Stimulated activated CD8-positive, alpha-beta memory T cell treated with anti-CD3 and anti-CD28 coated beads, Interleukin-7, amount 100 ng/mL, for 4 hours (primary cell): Measurements from ENCODE around the gene HIRA.
A peak's percentile ranks its signal among the peaks of the same experiment; 100 is the strongest.
"Not testable (repeated sequence)": the region's sequence is repeated elsewhere in the genome, so short reads cannot be mapped to it uniquely, and the experiment has no call there.

Source experiments
- DNase-seq, 2 donors: peaks; one replicate each; pipeline ENCODE4 v3.0.0-alpha.2; 2020; ENCODE audit warnings: low read depth in 2 of 2

HIRA gene

DNA sequence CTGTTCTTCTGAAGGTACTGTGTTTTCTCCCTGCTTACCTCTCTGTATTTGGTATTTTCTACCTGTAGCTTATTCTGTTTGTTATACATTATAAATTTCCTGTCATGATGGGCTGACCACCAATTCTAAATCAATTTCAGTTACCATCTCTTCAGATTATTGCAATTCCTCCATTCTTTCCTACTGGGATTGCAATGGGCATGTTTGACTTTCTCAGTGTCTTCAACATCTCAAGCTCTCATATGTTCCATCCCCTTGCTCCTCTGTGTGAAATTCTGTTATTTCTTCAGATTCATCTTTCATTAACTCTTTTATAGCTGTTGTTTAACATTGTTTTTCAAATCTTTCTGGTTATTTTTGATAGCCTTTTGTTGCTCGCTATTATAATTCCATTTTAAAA, 31.5 kb upstream of the HIRA start:
- no peak for DNase-seq

- DNase-seq = no peak
Observed at GRCh38 chr22:19461506-19461905, 30.0 kb upstream of the HIRA start.

GRCh38 chr22:19460036-19460435, 28.5 kb upstream of the HIRA start:
- no peak for DNase-seq

DNA sequence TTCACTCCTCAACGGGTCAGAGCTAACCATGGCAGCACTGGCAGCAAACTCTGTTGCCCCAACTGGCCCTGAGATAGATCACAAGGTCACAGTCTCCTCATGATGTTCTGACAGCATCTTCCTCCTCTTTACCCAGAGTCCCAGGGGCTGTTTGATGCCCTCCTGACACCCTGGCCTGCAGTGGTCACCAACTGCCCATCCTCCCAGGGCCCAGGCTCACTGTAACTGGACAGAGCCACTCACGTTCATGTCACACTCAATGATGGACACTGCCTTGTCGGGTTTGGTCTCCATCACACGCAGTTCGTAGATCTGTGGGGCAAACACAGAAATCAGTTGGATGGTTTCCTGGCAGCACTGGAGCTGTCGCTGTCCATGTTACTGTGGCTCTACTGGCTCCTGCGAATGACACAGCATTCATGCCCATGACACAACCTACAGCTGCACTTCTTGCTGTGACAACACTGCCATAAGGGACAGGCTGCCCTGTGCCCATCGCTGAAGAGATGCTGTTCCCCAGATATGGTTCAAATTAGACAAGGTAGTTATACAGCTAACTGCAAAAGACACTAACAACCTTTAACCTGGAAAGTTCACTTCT, 26.4 kb upstream of the HIRA start:
- DNase-seq = no peak

DNA sequence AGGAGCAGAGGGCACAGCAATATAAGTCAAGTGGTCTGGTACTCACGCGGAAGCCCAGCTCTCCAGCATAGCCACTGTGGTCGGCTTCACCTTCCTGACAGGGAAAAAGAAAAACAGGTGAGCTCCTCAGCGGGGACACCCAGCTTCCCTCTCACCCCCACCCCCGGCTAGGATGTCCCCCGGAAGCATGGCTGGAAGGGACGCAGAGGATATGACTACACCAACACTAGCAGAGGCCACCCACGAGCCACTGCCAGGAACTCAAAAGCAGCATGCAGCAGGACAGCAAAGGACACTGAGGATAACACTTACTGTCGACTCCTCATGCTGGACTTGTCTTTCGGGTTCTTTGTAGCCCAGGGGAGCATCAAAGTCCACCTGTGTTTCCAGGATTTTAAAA, 25.0 kb upstream of the HIRA start:
- no peak for DNase-seq

DNA sequence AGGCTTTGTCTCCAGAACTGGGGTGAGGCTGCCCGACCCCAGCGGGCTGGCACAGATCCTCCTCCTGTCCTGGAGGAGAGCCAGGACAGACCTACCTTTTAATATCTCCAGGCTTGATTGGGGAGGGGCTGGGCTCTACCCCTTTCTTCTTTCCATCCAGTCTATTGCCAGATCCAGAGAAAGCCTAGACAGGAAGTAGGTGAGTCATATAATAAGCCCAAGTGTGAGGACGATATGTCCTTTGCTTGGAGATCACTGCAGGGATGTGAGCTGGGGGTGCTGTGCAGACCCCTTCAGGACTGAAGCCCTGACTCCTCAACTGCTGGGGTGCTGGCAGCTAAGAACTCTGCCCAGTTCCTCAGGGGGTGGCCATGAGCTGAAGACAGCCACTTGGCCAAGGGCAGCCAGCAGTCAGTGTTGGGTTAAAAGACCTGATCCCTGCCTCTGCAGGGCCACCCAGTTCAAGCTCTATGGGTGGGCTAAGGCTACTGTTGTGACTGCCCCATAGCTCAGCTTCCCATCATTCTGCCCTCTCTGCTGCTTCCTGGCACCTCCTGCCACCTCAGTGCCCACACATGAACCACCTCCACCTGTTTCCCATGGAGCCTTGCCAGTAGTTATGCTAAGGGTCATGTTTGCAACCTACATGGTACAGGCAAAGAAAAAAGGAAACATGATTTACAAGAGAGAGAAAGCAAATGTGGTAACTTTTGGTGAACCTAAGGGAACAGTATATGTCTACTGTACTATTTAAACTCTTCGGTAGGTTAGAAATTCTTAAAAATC, 24.2 kb upstream of the HIRA start:
- no peak for DNase-seq

DNA sequence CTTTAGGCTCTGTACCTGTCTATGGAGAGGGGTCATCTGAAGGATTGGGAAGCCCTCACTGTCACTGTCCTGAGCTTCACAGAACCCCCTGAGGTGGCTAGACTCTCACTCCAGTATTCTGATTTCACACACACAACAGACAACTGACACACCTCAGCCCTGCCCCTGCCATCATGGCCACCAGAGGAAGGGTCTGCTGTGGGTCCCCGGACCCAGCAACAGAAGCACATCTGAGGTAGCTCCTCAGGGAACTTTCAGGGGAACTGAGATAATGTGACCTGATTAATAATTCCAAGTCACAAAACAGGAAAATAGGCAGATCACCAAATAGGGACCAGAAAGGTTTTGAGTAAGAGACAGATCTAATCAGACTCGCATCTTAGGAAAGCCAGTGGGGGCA, 23.5 kb upstream of the HIRA start:
- no peak for DNase-seq

DNA sequence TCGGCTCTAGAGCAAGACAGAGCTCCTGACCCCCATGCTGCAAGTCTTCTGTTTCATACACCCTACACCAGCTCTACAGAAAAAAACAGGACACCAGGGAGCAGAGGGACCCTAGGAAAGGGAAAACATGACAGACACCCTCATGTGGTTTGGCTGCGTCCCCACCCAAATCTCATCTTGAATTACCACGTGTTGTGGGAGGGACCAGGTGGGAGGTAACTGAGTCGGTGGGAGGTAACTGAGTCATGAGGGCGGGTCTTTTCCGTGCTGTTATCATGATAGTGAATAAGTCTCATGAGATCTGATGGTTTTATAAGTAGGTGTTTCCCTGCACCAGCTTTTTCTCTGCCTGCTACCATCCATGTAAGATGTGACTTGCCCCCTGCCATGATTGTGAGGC, 22.6 kb upstream of the HIRA start:
- no peak for DNase-seq

GRCh38 chr22:19453718-19454117, 22.2 kb upstream of the HIRA start:
- no peak for DNase-seq

DNA sequence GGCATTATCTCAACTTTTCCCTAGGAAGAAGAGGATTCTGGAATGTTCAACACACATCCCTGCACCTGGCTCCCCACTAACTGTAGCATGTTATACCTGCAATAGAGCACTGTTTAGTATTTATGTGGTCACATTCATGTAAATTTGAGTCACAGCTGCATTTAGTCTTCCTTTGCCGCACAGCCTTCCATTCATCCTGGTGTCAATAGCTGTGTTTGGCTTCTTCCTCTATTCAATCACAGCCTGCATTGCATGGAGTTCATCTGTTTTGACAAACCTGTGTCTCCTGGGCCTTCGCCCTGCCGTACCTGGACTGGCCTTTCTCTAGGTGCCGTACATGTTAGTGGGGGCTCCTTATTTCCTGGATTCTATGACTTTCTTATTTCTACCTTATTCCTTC, 20.0 kb upstream of the HIRA start:
- DNase-seq = no peak

DNA sequence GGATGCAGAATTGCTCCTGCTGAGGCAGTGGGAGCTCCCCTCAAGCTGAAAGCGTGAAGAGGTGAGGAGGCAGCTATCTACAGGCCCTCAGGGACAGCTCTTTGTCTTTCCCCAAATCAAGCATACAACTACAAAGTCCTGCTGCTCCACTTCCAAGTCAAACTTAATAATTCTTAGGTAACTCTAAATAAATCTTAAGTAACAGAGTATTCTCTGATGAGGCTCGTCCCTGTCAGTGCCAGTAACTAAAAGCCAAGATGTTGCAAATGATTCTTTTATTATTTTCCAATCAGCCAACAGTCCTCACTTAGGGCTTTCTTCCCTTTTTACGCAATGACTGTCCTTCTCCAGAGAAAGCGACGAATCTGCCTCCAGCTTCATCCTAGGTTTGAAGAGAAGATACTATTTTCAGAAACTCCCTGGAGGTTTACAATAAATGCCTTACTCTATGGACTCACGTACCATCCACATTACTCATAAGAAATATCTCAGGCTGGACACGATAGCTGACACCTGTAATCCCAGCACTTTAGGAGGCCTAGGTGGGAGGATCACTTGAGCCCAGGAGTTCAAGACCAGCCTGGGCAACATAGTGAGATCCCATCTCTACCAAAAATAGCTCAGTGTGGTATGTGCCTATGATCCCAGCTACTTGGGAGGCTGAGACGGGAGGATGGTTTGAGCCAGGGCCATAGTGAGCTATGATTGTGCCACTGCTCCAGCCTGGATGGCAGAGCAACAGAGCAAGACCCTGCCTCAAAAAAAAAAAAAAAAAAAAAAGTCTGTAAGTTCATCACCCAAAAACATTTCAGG, 19.0 kb upstream of the HIRA start:
- DNase-seq = no peak

DNA sequence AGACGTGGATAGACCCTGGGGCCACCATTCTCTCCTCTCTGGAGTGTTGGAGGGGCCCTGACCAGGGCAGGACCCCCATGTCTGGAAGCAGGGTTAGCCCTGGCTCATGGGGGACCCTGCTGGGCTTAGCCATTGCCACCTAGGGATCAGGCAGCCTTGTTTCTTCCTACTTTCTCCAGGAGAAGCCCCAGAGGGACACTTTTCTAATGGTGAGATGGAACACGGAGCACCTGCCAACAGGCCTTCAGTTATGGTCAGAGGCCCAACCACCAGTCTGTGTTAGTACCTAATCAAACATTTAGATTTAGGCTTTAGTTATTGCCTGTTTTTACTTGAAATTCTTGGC, 17.9 kb upstream of the HIRA start:
- DNase-seq = no peak

DNA sequence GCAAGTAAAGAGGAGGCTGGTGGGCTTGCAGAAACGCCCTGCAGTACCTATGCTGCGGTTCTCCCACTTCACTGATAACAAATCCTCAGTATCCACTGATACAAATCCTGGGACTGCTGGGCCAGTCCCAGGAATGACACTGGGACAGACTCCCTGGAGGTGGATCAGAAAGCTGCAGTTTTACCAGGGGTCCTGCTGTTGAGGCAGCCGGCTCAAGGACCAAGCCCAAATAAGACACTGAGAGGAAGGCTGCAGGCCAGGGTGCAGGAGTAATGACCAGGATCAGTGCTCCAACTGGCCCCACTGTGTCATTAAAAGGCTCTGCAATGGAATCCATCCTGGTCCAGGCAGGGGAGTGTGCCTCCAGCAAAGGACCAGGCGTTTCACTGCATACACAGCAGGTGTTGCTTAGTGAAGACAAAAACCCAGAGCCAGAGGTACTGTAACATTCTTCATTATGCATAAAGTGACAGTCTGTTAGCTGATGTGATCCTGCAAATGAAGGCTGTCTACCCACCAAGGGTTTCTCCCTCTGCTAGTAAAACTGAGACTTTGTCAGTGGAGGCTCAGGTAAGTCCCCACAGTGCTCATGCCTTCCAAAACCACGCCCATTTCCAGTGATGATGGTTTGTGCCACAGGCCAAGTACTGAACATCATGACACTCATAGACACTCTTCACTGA, 17.3 kb upstream of the HIRA start:
- DNase-seq = no peak

GRCh38 chr22:19448076-19448607, 16.6 kb upstream of the HIRA start:
- DNase-seq = no peak

- peak; percentile 77 to 80 for DNase-seq
Observed at GRCh38 chr22:19447330-19448075, 16.0 kb upstream of the HIRA start, which contains the start of gene C22orf39. TSS of gene C22orf39 (minus strand) at chr22:19447711. CDS start at chr22:19447688, 23 bp downstream.

GRCh38 chr22:19446603-19447329, 15.2 kb upstream of the HIRA start:
- no peak for DNase-seq

GRCh38 chr22:19445279-19445982, 13.9 kb upstream of the HIRA start:
- DNase-seq = not testable (repeated sequence)

GRCh38 chr22:19443544-19444211, 12.1 kb upstream of the HIRA start:
- DNase-seq = no peak

- no peak for DNase-seq
Observed at GRCh38 chr22:19442166-19442565, 10.6 kb upstream of the HIRA start.
